ENCODE data around the gene DHRS13.
A peak's percentile ranks its signal among the peaks of the same experiment; 100 is the strongest.

DHRS13 gene

DNA sequence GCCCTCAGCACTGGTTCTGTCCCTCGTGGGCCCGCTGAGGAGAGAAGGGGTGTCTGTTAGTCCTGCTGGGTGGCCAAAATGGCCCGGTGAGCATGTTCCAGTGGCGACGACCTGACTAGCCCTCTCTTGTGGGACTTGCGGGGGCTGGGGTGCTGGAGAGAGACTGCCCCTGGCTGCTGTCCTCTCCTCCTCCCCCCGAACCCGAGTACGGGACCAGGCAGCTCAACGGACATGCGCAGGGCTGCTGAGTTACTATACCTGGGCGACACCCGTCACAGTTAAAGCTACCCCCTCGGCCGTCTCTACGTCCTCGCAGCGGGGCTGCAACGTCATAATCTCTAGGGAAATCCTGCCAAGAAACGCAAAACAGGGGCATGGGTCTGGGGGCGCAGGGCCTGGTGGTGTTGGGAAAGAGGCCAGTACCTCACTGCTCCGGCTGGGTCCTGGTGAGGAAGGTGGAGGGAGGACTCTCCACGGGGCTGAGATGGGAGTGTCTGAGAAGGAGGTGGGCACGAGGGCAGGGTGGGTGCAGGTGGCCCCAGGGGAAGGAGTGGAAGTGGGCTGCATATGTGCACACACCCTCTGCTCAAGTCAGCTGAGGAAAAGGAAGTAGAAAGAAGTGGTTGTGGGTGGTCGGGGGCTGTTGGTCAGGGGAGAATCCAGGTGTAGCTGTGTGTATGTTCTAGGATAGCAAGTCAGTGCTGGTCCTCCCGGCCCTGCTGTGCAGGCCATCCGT, 18.7 kb downstream of the DHRS13 start:
- H3K4me3 ChIP-seq (ENCODE audit: low read depth, low read length) = no peak overlapping the region
- TF ChIP-seq, protein P1, sequence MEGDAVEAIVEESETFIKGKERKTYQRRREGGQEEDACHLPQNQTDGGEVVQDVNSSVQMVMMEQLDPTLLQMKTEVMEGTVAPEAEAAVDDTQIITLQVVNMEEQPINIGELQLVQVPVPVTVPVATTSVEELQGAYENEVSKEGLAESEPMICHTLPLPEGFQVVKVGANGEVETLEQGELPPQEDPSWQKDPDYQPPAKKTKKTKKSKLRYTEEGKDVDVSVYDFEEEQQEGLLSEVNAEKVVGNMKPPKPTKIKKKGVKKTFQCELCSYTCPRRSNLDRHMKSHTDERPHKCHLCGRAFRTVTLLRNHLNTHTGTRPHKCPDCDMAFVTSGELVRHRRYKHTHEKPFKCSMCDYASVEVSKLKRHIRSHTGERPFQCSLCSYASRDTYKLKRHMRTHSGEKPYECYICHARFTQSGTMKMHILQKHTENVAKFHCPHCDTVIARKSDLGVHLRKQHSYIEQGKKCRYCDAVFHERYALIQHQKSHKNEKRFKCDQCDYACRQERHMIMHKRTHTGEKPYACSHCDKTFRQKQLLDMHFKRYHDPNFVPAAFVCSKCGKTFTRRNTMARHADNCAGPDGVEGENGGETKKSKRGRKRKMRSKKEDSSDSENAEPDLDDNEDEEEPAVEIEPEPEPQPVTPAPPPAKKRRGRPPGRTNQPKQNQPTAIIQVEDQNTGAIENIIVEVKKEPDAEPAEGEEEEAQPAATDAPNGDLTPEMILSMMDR (IDR thresholded peaks at IDR 0.05; ENCODE audit: insufficient read depth, low read depth, low read length, missing control alignments) = no peak
- no peak for DNase-seq (ENCODE audit: low read depth)

- H3K4me3 ChIP-seq (ENCODE audit: low read depth, low read length) = no peak overlapping the region
- TF ChIP-seq, protein P1 (IDR thresholded peaks at IDR 0.05; ENCODE audit: insufficient read depth, low read depth, low read length, missing control alignments) = no peak
- DNase-seq (ENCODE audit: low read depth) = no peak
Measured at GRCh38 chr17:28882154-28882895, 20.6 kb downstream of the DHRS13 start.

DNA sequence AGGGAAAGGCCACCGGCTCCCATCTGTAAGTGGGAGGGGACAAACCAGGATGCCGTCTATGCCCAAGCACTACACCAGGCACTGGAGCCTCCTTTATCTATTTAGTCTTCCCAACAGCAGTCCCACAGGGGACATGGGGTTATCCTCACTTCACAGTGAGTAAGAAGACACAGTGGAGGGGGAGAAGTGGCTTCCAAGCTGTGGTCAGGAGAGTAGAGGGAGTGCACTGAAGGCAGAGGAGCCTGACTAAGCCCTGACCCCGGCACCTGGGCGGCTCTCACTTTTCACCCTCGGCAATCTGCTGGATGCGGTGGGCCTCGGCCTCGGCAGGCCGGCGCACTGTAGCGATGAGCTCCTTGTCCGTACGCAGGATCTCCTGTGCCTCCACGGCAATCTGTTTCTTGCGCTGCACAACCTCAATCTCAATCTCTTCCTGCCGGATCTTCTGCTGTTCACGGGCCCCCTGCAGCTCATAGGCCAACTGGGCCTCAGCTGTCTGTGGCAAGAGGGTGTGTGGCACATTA, 21.3 kb downstream of the DHRS13 start:
- TF ChIP-seq, protein P1 (IDR thresholded peaks at IDR 0.05; ENCODE audit: insufficient read depth, low read depth, low read length, missing control alignments) = no peak
- no peak overlapping the region for H3K4me3 ChIP-seq (ENCODE audit: low read depth, low read length)
- no peak for DNase-seq (ENCODE audit: low read depth)

- TF ChIP-seq, protein P1 (IDR thresholded peaks at IDR 0.05; ENCODE audit: insufficient read depth, low read depth, low read length, missing control alignments) = no peak
- H3K4me3 ChIP-seq (ENCODE audit: low read depth, low read length) = no peak overlapping the region
- DNase-seq (ENCODE audit: low read depth) = no peak
Measured at GRCh38 chr17:28880572-28880945, 22.3 kb downstream of the DHRS13 start.

- DNase-seq (ENCODE audit: low read depth) = no peak
- no peak overlapping the region for H3K4me3 ChIP-seq (ENCODE audit: low read depth, low read length)
- TF ChIP-seq, protein P1 (IDR thresholded peaks at IDR 0.05; ENCODE audit: insufficient read depth, low read depth, low read length, missing control alignments) = no peak
Measured at GRCh38 chr17:28879886-28880571, 22.9 kb downstream of the DHRS13 start.

DNA sequence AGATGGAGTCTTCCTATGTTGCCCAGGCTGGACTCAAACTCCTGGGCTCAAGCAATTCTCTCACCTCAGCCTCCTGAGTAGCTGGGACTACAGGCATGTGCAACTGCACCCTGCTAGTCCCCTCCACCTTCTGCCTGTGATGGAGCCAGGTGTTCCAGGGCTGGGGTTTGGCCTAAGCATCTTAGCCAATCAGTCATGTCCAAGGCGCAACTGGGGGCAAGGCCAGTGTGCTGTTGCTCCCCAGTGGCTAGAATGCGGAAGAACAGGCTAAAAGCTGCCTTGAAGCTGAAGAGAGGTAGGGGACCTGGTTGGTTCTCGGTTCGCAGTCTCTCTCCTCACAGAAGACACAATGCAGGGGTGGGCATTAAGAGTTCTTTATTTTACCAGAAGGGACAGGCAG, 23.9 kb downstream of the DHRS13 start:
- peak; percentile 75 for DNase-seq (ENCODE audit: low read depth)
- no peak overlapping the region for H3K4me3 ChIP-seq (ENCODE audit: low read depth, low read length)
- TF ChIP-seq, protein P1 (IDR thresholded peaks at IDR 0.05; ENCODE audit: insufficient read depth, low read depth, low read length, missing control alignments) = peak; percentile 47
